HG03575 (cell line): ENCODE results near the gene FAM200B.

Source experiments
- ATAC-seq: cut with Tn5 transposase; IDR thresholded peaks from one replicate; pipeline ENCODE4 v1.9.1; 2021; ENCODE audit not compliant: unreplicated experiment, insufficient number of reproducible peaks, low FRiP score; ENCODE audit errors: extremely low read depth

Gene FAM200B

GRCh38 chr4:15691346-15692135, 9.9 kb downstream of the FAM200B start:
- ATAC-seq = no peak

DNA sequence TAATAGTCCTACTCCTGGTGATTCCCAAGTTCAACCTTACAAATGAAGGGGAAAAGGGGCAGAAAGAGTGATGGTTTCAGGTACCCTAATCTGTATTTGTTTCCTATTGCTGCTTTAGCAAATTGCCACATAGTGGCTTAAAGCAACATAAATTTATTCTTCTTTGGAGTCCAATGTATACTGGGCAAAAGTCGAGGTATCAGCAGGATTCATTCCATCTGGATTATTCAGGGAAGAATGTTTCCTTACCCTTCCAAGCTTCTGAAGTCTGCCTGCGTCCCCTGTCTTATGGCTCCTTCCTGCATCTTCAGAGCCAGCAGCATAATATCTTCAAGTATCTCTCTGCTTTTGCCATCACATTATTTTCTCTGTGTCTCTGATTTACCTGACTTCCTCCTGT, 11.0 kb downstream of the FAM200B start:
- no peak for ATAC-seq

- ATAC-seq = no peak
Observed at GRCh38 chr4:15694431-15694830, 12.8 kb downstream of the FAM200B start.

DNA sequence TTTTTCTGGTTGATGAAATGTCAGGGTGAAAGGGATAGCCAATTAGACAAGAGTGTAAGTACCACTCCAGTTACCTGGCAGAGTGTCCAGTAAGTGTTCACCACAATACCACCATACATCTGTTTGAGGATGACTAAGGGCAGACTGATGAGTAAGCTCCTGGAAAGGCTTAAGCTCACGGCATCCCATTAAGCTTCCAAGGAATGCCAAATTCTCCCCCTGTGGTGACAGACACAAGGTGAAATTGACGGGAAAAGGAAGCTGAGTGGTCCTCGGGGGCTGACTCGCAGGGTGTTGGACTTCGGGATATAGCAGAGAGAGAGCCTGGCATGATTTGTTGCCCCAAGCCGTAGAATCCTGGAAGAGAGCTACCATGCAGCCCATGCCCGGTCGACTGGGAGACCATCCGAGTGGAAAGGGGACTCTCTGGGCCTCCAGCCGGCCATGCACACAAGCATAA, 13.6 kb downstream of the FAM200B start:
- no peak for ATAC-seq

DNA sequence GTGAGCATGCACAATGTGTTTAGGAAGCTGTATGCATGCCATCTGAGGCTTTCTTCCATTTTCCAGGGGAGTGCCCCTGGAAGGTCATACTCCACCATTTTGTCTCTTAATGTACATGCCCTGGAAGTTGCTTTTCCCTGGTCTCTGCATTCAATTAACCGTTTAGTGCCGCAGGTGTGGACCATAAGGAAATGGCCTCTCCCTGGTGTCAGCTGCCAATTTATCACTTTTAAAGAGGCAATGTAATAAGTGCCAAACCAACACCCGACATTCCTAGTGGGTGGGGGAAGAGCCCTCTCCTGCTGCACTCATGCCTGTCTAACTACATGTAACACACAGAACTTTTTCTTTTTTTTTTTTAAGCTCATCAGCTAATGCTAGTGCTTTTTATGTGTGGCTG, 14.1 kb downstream of the FAM200B start:
- no peak for ATAC-seq

GRCh38 chr4:15696866-15697265, 15.2 kb downstream of the FAM200B start:
- ATAC-seq = no peak

- no peak for ATAC-seq
Observed at GRCh38 chr4:15702941-15703403, 21.3 kb downstream of the FAM200B start, which contains the start of gene BST1. Gene BST1 (plus strand): TSS chr4:15703065. CDS start chr4:15703145, 80 bp downstream.

DNA sequence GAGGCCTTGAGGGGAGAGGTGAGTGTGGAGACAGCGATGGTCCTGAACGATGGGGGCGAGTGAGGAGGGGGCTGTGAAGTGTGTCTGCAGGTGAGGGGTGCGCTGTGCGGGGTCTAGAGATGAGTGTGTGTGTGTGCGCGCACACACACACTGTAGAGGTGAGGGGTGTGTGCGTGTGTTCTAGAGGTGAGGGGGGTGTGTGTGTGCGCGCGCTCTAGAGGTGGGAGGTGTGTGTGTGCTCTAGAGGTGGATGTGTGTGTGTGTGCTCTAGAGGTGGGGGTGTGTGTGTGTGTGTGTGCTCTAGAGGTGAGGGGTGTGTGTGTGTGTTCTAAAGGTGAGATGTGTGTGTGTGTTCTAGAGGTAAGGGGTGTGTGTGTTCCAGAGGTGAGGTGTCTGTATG, 21.8 kb downstream of the FAM200B start:
- ATAC-seq = no peak

- no peak for ATAC-seq
Observed at GRCh38 chr4:15704129-15704528, 22.5 kb downstream of the FAM200B start.

GRCh38 chr4:15706646-15707362, 25.2 kb downstream of the FAM200B start:
- ATAC-seq = no peak

- ATAC-seq = no peak
Observed at GRCh38 chr4:15707363-15707715, 25.7 kb downstream of the FAM200B start.

DNA sequence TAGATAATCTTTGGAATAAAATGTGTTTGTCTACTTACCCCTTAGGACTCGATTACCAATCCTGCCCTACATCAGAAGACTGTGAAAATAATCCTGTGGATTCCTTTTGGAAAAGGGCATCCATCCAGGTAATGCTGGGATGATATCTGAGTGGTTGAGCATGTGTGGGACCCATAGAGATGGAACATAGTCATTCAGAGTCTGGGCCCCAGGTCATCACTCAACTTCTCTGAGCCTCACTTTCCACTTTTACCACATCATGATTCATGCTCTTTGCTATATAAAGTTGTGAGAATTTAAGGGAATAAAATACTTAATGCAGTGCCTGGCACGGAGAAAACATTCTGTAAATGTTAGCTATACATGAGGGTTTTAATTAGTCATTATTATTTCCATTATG, 30.1 kb downstream of the FAM200B start:
- no peak for ATAC-seq

DNA sequence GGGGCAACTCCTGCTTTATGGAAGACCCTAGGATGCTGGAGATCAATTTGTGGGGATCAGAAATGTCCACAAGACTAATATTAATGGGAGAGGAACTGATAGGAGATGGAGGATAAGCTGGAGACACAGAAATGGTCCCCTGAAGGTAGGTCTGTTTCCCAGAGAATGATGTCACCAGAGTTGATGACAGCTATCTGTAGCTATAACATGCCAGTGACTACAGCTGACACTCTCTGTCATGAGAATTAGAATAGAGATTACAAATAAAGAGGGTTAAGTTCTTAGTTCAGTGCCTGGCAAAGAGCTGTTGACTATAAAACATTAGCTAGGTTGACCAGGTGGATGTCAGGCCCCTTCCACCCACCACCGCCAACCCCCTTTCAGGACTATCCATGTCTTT, 30.6 kb downstream of the FAM200B start:
- ATAC-seq = no peak

- no peak for ATAC-seq
Observed at GRCh38 chr4:15714141-15714540, 32.5 kb downstream of the FAM200B start.

- no peak for ATAC-seq
Observed at GRCh38 chr4:15714646-15715435, 33.2 kb downstream of the FAM200B start.

- no peak for ATAC-seq
Observed at GRCh38 chr4:15716115-15716514, 34.5 kb downstream of the FAM200B start.

- no peak for ATAC-seq
Observed at GRCh38 chr4:15717086-15717485, 35.5 kb downstream of the FAM200B start.

DNA sequence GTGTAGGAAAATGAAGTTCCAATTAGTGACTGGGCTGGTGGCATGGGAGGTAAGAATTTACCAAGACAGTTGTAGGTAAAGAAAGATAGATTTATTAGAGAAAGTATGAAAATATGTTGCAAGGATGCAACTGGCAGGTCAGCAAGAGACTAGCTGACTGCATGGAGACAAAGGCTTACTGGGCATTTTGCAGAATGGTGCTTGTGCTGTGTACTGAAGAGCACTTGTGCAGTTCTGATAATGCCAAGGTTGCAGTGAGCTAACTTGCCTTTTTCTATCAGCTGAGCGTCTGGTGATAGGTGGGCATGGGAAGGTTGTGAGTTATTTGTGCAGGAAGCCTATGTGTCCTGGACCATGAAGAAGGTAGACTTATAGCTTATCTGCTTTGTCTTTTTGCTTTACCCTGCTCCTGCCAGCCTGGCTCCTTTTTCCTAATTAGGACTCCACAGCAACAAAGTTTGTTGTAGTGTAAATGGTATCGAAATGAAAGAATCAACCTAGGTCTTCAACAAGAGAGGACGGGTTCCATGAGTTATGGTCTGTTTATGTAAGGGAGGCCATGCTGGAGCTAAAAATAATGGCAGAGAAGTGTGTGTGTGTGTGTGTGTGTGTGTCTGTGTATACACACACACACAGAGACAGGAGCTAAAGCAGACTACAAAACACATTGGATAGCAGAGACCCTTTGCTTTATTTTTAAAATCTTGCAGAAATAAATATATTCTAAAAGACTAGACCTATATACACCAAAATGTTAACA, 36.2 kb downstream of the FAM200B start:
- no peak for ATAC-seq

GRCh38 chr4:15718465-15718864, 36.8 kb downstream of the FAM200B start:
- ATAC-seq = no peak
